AG04450 (cell line): Measurements from ENCODE around the gene SERTAD2. TPM values are rescaled to one million over a fixed set of nuclear protein-coding genes. Genes with fewer than 3 reads are reported as not detected.

Experiments
- CTCF ChIA-PET: fragments of 300-600, 350-600 bp; formaldehyde crosslinking; extraction: SDS; loops from one replicate; lab custom pipeline; 2022; ENCODE audit warnings: antibody characterized with exemption, inconsistent platforms; lab: Charles Lee
- POLR2A ChIA-PET: fragments of 350-600 bp; formaldehyde crosslinking; extraction: SDS; loops from one replicate; lab custom pipeline; 2021; ENCODE audit warnings: antibody characterized with exemption, inconsistent platforms; lab: Yijun Ruan, JAX
- DNase-seq: peaks from one replicate; pipeline ENCODE4 v3.0.0-alpha.2; 2011; ENCODE audit warnings: low read depth, low spot score
- H3K27ac ChIP-seq: one replicate; pipeline ENCODE4 v1.5.1; 2012; ENCODE audit warnings: low read depth, low read length, control low read depth
- H3K27me3 ChIP-seq: one replicate; pipeline ENCODE4 v1.6.0; 2012; ENCODE audit warnings: low read length; ENCODE audit not compliant: control insufficient read depth, insufficient read depth
- H3K4me3 ChIP-seq: 2 replicates; pipeline ENCODE4 v1.5.1; 2011; ENCODE audit warnings: mild to moderate bottlenecking, low read depth, low read length, control low read depth
- H3K9me3 ChIP-seq: 2 replicates; pipeline ENCODE4 v1.5.1; 2012; ENCODE audit warnings: low read length; ENCODE audit not compliant: control insufficient read depth, insufficient read depth
- polyA plus RNA-seq: library from polyadenylated mRNA; depleted of rRNA; stranded (reverse); fragments of >200 nt; gene quantifications from 2 replicates; pipeline ENCODE4 v1.2.3, GENCODE V29; 2011
- TF ChIP-seq, protein P1 (sequence below): IDR thresholded peaks from 2 replicates; pipeline ENCODE4 v1.5.1; 2011; ENCODE audit warnings: low read depth, low read length, control low read depth, inconsistent platforms

Gene SERTAD2
- polyA plus RNA-seq, 1 experiment: 10.1 TPM

DNA sequence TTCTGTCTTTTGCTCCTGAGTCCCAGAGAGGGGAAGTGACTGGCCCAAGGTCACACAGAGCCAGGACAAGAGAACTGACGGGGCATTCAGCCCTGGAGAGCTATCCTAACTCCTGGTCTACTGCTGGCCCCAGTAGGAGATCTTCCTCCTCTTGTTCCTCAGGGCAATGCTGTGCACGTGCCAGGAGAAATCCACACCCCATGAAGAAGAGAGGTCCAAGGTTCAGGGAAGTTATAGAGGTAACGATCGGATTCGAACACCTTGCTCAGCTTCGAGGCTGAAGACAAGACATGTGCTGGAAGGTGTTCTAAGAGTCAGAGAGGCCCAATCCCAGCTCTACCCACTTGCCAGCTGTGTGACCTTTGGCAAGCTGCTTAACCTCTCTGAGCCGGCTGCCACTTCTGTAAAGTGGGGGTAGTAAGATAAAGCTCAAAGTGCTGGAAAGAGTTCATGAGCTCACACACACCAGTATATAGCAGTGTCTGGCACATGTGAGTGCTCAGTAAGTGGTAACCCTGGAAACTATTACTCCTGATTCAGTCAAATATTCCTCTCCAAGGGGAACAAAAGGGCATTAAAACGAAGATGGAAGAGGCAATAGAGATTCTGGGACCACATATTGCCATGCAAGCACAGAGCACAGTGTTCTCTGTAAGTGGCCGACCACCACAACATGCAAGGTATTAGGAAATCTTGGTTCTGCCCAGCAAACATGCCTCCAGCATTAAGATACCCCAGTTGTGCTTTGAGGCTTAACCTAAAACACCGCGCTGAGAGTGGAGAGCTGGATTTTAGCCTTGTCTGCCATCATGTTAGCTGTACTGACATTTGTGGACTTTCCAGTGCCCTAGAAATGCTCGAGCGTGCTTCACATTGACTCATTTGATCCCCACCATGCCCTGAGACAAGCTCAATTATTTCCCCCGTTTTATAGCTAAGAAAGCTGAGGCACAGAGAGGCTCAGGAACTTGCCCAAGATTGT, 25.6 kb downstream of the SERTAD2 start:
- H3K9me3 ChIP-seq: no peaks in the 10 kb centered on the region
- DNase-seq: no peak
- ChIA-PET POLR2A (no interaction called here), CTCF (interaction anchor here (0.7 to 2.7 kb wide), 5 partner anchors 18 to 245 kb away, joined by 3 to 13 read pairs (median 3); no protein-coding TSS in a partner anchor)
- H3K4me3 ChIP-seq: no peak overlapping the region
- no peak overlapping the region for H3K27ac ChIP-seq
- TF ChIP-seq, protein P1, sequence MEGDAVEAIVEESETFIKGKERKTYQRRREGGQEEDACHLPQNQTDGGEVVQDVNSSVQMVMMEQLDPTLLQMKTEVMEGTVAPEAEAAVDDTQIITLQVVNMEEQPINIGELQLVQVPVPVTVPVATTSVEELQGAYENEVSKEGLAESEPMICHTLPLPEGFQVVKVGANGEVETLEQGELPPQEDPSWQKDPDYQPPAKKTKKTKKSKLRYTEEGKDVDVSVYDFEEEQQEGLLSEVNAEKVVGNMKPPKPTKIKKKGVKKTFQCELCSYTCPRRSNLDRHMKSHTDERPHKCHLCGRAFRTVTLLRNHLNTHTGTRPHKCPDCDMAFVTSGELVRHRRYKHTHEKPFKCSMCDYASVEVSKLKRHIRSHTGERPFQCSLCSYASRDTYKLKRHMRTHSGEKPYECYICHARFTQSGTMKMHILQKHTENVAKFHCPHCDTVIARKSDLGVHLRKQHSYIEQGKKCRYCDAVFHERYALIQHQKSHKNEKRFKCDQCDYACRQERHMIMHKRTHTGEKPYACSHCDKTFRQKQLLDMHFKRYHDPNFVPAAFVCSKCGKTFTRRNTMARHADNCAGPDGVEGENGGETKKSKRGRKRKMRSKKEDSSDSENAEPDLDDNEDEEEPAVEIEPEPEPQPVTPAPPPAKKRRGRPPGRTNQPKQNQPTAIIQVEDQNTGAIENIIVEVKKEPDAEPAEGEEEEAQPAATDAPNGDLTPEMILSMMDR: no peak
- peaks cover 4% of the 10 kb centered on the region for H3K27me3 ChIP-seq

DNA sequence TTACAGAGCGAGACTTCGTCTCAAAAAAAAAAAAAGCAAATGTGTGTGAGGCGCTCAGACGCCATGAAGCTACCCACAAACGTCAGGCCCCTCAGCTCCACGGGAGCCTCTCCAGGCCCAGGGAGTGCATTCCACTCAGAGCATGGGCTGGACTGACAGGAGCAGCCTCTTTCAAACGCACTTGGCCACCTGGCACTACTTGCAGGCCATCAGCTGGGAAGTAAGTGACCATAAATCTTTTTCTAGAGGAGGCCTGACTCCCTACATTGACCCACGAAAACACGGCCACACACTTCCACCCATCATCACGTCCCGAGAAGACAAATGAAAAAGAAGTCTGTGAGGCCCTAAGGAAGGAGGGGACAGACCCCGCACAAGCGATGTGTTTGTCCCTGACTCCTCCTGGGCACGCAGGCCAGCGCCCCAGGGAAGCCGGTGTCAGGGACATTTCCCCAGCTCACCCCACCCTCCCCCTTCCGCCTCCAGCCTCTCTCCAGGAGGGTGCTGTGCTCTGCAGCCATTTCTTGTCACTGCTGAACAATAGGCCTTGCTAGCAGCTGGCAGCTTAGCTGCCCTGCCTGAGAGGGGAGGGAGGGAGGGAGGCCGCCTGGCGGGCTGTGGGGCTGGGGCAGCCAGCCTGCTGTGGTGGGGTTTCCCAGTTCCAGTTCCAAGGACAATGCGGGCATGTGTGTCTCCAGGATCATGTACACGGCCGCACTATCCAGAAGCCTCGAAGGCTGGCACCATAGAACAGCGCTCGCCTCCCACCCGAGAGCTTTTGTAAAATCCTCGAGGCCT, 26.6 kb downstream of the SERTAD2 start:
- DNase-seq: no peak
- H3K9me3 ChIP-seq: no peaks in the 10 kb centered on the region
- H3K27ac ChIP-seq: no peak overlapping the region
- H3K4me3 ChIP-seq: no peak overlapping the region
- H3K27me3 ChIP-seq: peaks cover 8% of the 10 kb centered on the region
- POLR2A ChIA-PET: no interaction called here
- TF ChIP-seq, protein P1: no peak
- CTCF ChIA-PET: interaction anchor here (0.6 to 2.7 kb wide), 5 partner anchors 18 to 240 kb away, joined by 3 to 13 read pairs (median 3); no protein-coding TSS in a partner anchor

DNA sequence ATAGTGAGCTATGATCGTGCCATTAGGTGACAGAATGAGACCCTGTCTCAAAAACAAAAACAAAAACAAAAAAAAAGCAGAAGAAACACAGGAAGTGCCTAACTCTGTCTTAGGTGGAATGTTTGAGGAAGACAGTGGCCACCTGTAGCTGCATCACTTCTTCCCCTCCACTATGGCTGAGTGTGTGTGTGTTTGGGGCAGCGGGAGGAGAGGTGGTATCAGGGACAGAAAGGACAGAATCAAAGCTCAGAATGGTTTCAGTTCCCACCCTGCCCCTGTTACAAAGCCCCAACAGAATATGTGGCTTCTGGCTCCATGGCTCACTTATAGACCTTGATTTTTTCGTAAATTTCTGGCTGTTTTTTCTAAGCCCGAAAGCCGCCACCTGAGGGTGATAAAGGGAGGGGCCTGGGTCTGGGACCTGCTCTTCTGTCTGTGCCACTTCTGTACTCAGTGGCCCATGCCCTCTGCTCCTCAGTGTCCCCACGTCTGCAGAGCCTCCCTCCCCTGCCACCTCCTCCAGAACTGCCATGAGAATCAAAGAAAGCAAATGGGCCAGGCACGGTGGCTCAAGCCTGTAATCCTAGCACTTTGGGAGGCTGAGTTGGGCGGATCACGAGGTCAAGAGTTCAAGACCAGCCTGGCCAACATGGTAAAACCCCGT, 27.4 kb downstream of the SERTAD2 start:
- Histone ChIP-seq H3K27ac (no peak overlapping the region), H3K9me3 (no peaks in the 10 kb centered on the region), H3K27me3 (peaks cover 12% of the 10 kb centered on the region), H3K4me3 (no peak overlapping the region)
- no peak for DNase-seq
- TF ChIP-seq, protein P1: no peak
- CTCF ChIA-PET: interaction anchor here (2.7 kb wide), 1 partner anchor 20 kb away, joined by 13 read pairs; no protein-coding TSS in a partner anchor
- POLR2A ChIA-PET: no interaction called here

DNA sequence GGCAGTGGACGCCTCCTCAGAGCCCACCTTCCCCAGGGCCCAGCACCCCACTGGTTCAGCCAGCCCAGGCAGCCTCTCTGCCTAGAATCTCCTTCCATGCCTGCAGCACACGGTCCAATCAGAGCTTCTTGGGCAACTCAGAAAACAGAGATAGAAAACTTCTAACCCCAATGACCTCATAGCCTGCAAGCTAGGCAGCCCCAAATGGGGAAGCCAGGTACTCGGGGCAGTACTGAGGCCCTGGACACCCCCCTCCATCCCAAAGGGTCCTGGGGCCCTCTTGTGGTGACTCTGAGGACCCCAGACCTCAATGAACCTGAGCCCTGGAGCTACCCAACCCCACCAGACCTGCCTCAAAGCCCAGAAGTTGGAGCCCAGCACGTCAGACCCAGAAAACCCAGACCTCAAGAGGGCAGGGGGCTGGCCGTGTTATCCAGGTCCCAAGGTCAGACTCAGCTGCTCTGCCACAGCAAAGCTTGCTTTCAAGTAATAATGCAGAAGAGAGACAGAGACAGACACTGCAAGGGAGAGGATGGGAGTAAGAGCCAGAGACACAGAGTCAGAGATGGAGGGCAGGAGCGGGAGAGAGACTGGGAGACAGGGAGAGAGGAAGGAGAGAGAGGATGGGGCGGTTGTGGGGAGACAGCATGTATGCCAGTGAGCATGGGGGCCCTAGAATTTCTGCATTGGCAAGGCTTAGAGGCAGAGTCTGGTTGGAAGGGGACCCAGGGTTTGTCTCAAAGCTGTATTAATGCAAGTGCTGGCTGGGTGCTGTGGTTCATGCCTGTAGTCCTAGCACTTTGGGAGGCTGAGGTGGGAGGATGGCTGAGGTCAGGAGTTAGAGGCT, 28.2 kb downstream of the SERTAD2 start:
- no peaks in the 10 kb centered on the region for H3K9me3 ChIP-seq
- no peak overlapping the region for H3K4me3 ChIP-seq
- peaks cover 12% of the 10 kb centered on the region for H3K27me3 ChIP-seq
- CTCF ChIA-PET: interaction anchor here (1.4 kb wide), 1 partner anchor 21 kb away, joined by 7 read pairs; no protein-coding TSS in a partner anchor
- POLR2A ChIA-PET: no interaction called here
- no peak overlapping the region for H3K27ac ChIP-seq
- no peak for DNase-seq
- TF ChIP-seq, protein P1: no peak
